ENCODE results near the gene UGT2A1.
"Not testable (repeated sequence)": the region's sequence is repeated elsewhere in the genome, so short reads cannot be mapped to it uniquely, and the experiment has no call there.

The UGT2A1 gene

DNA sequence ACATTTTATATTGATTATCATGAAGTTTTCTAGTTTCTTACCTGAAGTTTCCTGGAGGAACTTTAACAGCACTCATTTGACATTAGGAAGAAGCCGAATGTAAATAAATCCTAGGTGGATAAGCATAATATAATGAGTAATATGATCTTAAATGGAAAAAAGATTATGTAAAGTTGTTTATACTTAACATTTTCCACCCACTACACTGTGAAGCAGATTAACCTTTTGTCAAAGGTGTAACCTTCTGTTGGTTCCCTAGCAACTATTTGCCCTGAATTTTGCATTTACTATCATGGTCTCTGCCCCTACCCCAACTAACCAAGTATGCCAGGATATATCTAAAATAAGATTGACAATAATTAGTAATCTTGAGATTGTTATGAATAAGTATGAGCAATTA, at the start of gene UGT2A1:
Gene UGT2A1, minus strand, starts transcription at position 101 of the 400 bp plus-strand sequence. CDS start 5,603 bp downstream, outside the sequence.
- in situ Hi-C loops (cut with MboI; ENCODE audit: low sequenced_read_pairs), result no loop called here

- in situ Hi-C loops (cut with MboI; ENCODE audit: low sequenced_read_pairs), result no loop called here
Observed at GRCh38 chr4:69702201-69702600, 49.2 kb upstream of the UGT2A1 start.

DNA sequence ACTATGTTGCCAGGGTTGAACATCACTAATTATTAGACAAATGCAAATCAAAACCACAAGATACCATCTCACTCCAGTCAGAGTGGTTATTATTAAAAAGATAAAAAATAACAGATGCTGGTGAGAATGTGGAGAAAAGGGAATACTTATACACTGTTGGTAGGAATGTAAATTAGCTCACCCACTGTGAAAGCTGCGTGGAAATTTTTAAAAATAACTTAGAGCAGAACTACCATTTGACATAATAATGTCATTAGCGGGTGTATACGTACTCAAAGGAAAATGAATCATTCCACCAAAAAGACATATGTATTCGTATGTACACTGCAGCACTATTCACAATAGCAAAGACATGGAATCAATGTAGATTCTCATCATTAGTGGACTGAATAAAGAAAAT, 48.6 kb upstream of the UGT2A1 start:
- in situ Hi-C loops (cut with MboI; ENCODE audit: low sequenced_read_pairs), result no loop called here

DNA sequence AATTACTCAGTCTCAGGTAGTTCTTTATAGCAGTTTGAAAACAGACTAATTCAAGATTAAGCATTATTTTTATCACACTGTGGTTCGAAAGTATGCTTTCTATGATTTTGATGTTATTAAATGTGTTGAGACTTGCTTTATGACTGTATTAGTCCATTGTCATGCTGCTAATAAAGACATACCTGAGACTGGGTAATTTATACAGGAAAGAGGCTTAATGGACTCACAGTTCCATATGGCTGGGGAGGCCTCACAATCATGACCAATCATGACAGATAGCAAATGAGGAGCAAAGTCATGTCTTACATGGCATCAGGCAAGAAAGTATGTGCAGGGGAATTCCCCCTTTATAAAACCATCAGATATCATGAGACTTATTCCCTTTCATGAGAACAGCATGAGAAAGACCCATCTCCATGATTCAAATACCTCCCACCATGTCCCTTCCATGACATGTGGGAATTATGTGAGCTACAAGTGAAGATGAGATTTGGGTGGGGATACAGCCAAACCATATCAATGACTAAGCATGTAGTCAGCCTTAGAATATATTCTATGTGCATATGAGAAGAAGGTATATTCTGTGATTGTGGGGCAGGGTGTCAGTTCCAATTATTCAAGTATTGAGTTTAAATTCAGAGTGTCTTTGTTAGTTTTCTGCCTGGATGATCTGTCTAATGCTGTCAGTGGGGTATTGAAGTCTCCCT, 44.6 kb upstream of the UGT2A1 start:
- in situ Hi-C loops (cut with MboI; ENCODE audit: low sequenced_read_pairs), result loop anchor here (25.0 kb wide), 2 partner anchors 190 to 490 kb away; partner anchors contain the start of gene ODAM

DNA sequence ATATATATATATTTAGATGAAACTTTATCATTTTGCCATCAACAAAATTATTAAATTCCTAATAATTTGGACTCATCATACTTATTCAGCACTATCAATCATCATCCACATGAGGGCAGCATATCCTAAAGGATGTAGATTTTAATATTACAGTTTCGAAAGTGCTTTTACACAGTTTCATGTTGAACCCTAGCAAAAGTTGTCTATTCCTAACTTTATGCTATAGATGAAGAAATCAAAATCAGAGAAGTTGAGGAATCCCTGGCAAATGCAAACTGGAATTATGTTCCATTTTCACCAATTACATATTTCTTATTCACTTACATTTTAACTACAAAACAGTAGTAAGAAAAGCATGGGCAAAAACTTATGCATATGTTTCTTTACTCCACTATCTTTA, 36.6 kb upstream of the UGT2A1 start:
- in situ Hi-C loops (cut with MboI; ENCODE audit: low sequenced_read_pairs), result loop anchor here (25.0 kb wide), 2 partner anchors 198 to 498 kb away; partner anchors contain the start of gene ODAM

- in situ Hi-C loops (cut with MboI; ENCODE audit: low sequenced_read_pairs), result loop anchor here (25.0 kb wide), 2 partner anchors 202 to 502 kb away; partner anchors contain the start of gene ODAM
Observed at GRCh38 chr4:69684804-69685203, 31.8 kb upstream of the UGT2A1 start.

GRCh38 chr4:69668680-69669079, 15.6 kb upstream of the UGT2A1 start:
- in situ Hi-C loops (cut with MboI; ENCODE audit: low sequenced_read_pairs), result no loop called here

- in situ Hi-C loops (cut with MboI; ENCODE audit: low sequenced_read_pairs), result not testable (repeated sequence)
Observed at GRCh38 chr4:69664009-69664408, 11.0 kb upstream of the UGT2A1 start.

- in situ Hi-C loops (cut with MboI; ENCODE audit: low sequenced_read_pairs), result not testable (repeated sequence)
Observed at GRCh38 chr4:69661130-69661803, 8.2 kb upstream of the UGT2A1 start.

GRCh38 chr4:69658133-69658532, 5.1 kb upstream of the UGT2A1 start:
- in situ Hi-C loops (cut with MboI; ENCODE audit: low sequenced_read_pairs), result no loop called here

DNA sequence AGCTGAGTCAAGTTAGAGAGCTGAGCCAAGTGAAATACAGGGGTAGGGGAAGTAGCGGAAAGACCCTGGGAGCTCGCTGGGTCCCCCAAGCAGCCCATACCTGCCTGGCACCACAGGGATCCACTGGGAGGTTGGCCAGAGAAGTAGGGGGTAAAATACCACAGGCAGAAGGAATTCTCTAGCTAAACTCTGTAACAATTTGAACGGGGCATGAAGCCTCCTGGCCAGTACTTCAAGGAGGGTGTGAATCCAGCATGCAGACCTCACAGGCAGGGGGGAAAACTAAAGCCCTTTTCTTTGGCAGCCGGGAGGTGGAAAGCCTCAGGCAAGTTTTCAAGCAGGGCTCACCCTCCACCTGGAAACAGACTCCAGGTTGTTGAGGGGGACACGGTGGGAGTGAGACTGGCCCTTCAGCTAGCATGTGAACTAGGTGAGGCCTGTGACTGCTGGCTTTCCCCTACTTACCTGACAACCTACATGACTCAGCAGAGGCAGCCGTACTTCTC, 3.7 kb upstream of the UGT2A1 start:
- in situ Hi-C loops (cut with MboI; ENCODE audit: low sequenced_read_pairs), result no loop called here

GRCh38 chr4:69650872-69651271, 2.2 kb downstream of the UGT2A1 start:
- in situ Hi-C loops (cut with MboI; ENCODE audit: low sequenced_read_pairs), result no loop called here

GRCh38 chr4:69649629-69650028, 3.4 kb downstream of the UGT2A1 start:
- in situ Hi-C loops (cut with MboI; ENCODE audit: low sequenced_read_pairs), result no loop called here

DNA sequence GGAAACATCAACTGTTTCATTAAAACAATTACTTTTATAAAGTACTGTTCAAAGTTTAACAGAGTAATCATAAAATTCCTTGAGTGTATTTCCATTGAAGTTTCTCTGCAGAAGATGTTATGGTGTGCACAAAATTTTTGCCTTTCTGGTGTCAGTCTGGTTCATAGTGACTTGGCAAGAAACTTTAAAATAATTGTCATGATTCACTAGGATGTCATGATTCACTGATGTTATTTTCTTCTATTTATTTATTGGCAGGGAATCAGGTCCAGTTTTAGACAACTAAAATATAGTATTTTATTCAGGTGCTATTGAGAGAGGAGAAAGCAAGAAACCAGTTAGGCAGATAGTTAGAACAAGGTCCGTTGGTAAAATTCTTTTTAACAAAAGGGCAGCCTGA, 3.8 kb downstream of the UGT2A1 start:
- in situ Hi-C loops (cut with MboI; ENCODE audit: low sequenced_read_pairs), result no loop called here

- in situ Hi-C loops (cut with MboI; ENCODE audit: low sequenced_read_pairs), result no loop called here
Observed at GRCh38 chr4:69642961-69643360, 10.1 kb downstream of the UGT2A1 start.

GRCh38 chr4:69640289-69640688, 12.8 kb downstream of the UGT2A1 start:
- in situ Hi-C loops (cut with MboI; ENCODE audit: low sequenced_read_pairs), result no loop called here

DNA sequence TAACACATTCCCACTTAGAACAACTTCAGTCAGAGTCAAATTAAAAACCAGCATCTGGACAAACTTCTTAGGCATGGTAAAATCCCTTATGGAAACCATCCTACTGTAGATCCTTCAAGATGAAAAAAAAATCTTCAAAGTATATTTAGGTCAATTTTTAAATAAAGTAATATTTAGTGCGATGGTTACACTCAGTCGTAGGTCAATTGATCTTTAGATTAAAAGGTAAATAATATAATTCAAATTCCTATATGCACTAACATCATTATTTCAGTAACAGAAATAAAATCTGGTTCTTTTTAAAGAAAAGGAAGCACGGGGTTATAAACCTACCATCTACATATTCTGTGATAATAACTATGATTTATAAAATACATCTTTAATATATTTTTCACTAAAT, 13.5 kb downstream of the UGT2A1 start, which contains the start of gene UGT2A2:
Gene UGT2A2, minus strand, starts transcription at position 101 of the 400 bp plus-strand sequence. Its CDS starts 2 bp downstream, at position 99.
- in situ Hi-C loops (cut with MboI; ENCODE audit: low sequenced_read_pairs), result no loop called here

- in situ Hi-C loops (cut with MboI; ENCODE audit: low sequenced_read_pairs), result no loop called here
Observed at GRCh38 chr4:69617083-69617694, 35.9 kb downstream of the UGT2A1 start.

GRCh38 chr4:69610484-69610883, 42.6 kb downstream of the UGT2A1 start:
- in situ Hi-C loops (cut with MboI; ENCODE audit: low sequenced_read_pairs), result no loop called here

DNA sequence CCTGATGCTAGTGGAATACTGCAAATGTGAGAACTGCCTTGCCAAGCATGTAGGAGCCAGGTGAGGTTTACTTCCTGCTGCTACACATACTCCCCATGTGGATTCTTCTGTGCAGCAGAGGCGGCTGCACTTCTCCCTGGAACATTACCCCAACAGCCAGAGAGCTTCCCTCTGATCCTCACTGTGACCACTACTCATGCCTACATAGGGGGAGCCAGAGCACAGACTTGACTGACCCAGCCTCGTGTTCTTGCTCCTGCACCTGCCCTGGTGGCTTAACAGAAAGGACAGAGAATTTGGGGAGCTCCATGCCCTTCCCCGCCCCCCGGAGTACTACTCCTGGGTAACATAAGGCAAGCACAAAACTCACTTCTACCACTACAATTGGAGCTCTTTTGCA, 52.0 kb downstream of the UGT2A1 start:
- in situ Hi-C loops (cut with MboI; ENCODE audit: low sequenced_read_pairs), result no loop called here

DNA sequence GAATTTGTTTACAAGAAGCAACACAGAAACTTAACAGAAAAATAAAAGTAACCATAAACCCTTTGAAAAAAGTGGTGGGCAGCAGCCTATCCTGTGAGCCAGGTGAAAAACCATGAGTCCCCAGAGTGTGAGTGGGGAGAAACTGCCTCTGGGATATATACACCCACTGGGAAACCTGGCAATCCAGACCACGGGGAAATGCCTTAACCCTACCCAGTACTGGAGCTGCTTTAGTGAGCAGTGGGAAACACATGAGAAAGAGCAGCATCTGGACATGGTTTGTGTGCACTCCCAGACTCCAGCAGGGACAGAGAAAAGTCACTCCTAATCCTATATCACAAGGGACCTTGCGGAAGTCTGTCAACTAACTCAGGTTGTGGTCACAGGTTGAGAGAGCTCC, 53.0 kb downstream of the UGT2A1 start:
- in situ Hi-C loops (cut with MboI; ENCODE audit: low sequenced_read_pairs), result no loop called here
